OCI-LY7 (cell line): ENCODE results near the gene NCS1. TPM values are rescaled to one million over a fixed set of nuclear protein-coding genes. Genes with fewer than 3 reads are reported as not detected.

Experiments used
- BruUV-seq: library from RNA; stranded (reverse); fragments of 400-500 nt; replicated peaks from 2 replicates; lab custom pipeline; 2021; lab: Mats Ljungman, UMichigan
- CTCF ChIA-PET: fragments of 300-600 bp; sonication (Branson Sonifier 250); formaldehyde crosslinking; loops from one replicate; lab custom pipeline; 2022; ENCODE audit warnings: antibody characterized with exemption; ENCODE audit not compliant: unreplicated experiment; lab: Charles Lee
- POLR2A ChIA-PET: fragments of 300-600 bp; sonication (Branson Sonifier 250); formaldehyde crosslinking; loops from one replicate; lab custom pipeline; 2022; ENCODE audit warnings: antibody characterized with exemption; lab: Charles Lee
- DNase-seq: peaks from one replicate; pipeline ENCODE4 v3.0.0-alpha.2; 2015; ENCODE audit warnings: low spot score
- H2AFZ ChIP-seq: fragments of 200-600 bp; sonication (generic), shearing (Covaris generic); 2 replicates; pipeline ENCODE4 v1.6.1; 2014; ENCODE audit warnings: mild to moderate bottlenecking, antibody characterized with exemption, low read length, moderate library complexity
- H3K27ac ChIP-seq: fragments of 200-600 bp; sonication (generic); 2 replicates; pipeline ENCODE4 v1.5.1; 2014; ENCODE audit warnings: mixed run types, low read depth, mild to moderate bottlenecking, moderate library complexity, low read length, inconsistent platforms; ENCODE audit not compliant: poor library complexity, severe bottlenecking
- H3K36me3 ChIP-seq: fragments of 200-600 bp; sonication (generic); 2 replicates; pipeline ENCODE4 v1.6.1; 2014; ENCODE audit warnings: mild to moderate bottlenecking, antibody characterized with exemption, low read length, moderate library complexity, mixed read lengths; ENCODE audit not compliant: insufficient read depth
- H3K4me1 ChIP-seq: fragments of 200-600 bp; sonication (generic); 2 replicates; pipeline ENCODE4 v1.5.1; 2014; ENCODE audit warnings: mild to moderate bottlenecking, low read length; ENCODE audit not compliant: insufficient read depth, poor library complexity, severe bottlenecking
- H3K4me2 ChIP-seq: fragments of 200-600 bp; sonication (generic); 2 replicates; pipeline ENCODE4 v1.6.1; 2014; ENCODE audit warnings: mild to moderate bottlenecking, low read length
- H3K4me3 ChIP-seq: fragments of 200-600 bp; sonication (generic); 2 replicates; pipeline ENCODE4 v1.5.1; 2014; ENCODE audit warnings: mild to moderate bottlenecking, low read depth, low read length; ENCODE audit not compliant: poor library complexity, severe bottlenecking
- H3K79me2 ChIP-seq: fragments of 200-600 bp; sonication (generic); 2 replicates; pipeline ENCODE4 v1.6.1; 2016; ENCODE audit warnings: low read depth, mild to moderate bottlenecking, low read length, moderate library complexity, mixed read lengths; ENCODE audit not compliant: insufficient read depth
- H3K9me2 ChIP-seq: fragments of 200-600 bp; sonication (generic); 2 replicates; pipeline ENCODE4 v1.6.1; 2016; ENCODE audit warnings: mild to moderate bottlenecking, low read length, mixed read lengths; ENCODE audit not compliant: insufficient read depth
- H3K9me3 ChIP-seq: fragments of 200-600 bp; sonication (generic); 2 replicates; pipeline ENCODE4 v1.6.1; 2014; ENCODE audit warnings: mild to moderate bottlenecking, mixed run types, low read length, mixed read lengths
- H4K20me1 ChIP-seq: fragments of 200-600 bp; sonication (generic); 2 replicates; pipeline ENCODE4 v1.6.1; 2014; ENCODE audit warnings: mild to moderate bottlenecking, antibody characterized with exemption, low read length, moderate library complexity, mixed read lengths; ENCODE audit not compliant: insufficient read depth
- CTCF ChIP-seq: fragments of 200-600 bp; sonication (generic); conservative IDR thresholded peaks from 2 replicates; pipeline ENCODE4 v1.5.1; 2014; ENCODE audit warnings: mild to moderate bottlenecking, antibody characterized with exemption, low read length, moderate library complexity, mixed read lengths
- EZH2phosphoT487 ChIP-seq: fragments of 200-600 bp; sonication (generic); IDR thresholded peaks from 2 replicates; pipeline ENCODE4 v1.6.1; 2018; ENCODE audit warnings: low read depth, borderline replicate concordance, mild to moderate bottlenecking, mixed run types, antibody characterized with exemption, low read length, moderate library complexity, mixed read lengths
- intact Hi-C: fragments of 100-400 bp; cut with micrococcal nuclease; formaldehyde crosslinking; loops from one replicate; pipeline ENCODE4 v1.10.0; 2022; ENCODE audit not compliant: unreplicated experiment
- total RNA-seq, 2 experiments: library from RNA; depleted of rRNA in 1 of 2; stranded (reverse); fragments of >200 nt in 1 of 2; shearing (Covaris generic) in 1 of 2; gene quantifications; 2 replicates each; pipeline ENCODE4 v1.2.3, GENCODE V29; 2014 to 2022

Gene NCS1
- total RNA-seq, 2 experiments from 2014 or later, result not detected

- no peak for TF ChIP-seq CTCF
- H3K9me3 ChIP-seq, result no peaks in the 10 kb centered on the region
- BruUV-seq, result no TSS peak
- no peaks in the 10 kb centered on the region for H4K20me1 ChIP-seq
- no peak overlapping the region for H3K4me2 ChIP-seq
- no peaks in the 10 kb centered on the region for H3K9me2 ChIP-seq
- no peaks in the 10 kb centered on the region for H3K79me2 ChIP-seq
- POLR2A ChIA-PET, result no interaction called here
- intact Hi-C loops, result no loop called here
- CTCF ChIA-PET, result no interaction called here
- H3K27ac ChIP-seq, result no peak overlapping the region
- DNase-seq, result no peak
- H3K36me3 ChIP-seq, result no peaks in the 10 kb centered on the region
- H3K4me3 ChIP-seq, result no peak overlapping the region
- no peaks in the 10 kb centered on the region for H3K4me1 ChIP-seq
- H2AFZ ChIP-seq, result no peak overlapping the region
These were observed 32.1 kb downstream of the NCS1 start for GRCh38 chr9:130204341-130204740.

DNA sequence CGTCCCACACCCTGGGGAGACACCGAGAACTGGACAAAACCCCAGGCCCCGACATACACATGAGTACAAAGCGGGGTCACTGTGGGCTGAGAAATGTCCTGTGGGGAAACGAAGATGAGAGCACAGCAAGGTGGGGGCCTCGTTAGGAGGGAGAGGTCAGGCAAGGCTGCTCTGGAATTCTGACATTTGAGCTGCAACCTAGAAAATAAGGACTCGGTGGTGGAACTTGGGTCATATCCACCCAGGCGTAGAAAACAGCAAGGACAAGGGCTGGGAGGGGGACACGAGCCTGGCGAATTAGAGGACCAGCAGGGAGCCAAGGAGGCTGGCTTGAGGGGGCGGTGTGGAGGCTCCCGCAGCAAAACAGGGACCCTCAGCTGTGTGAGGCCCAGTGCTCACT is 32.8 kb downstream of the NCS1 start:
- Histone ChIP-seq H3K27ac (no peak overlapping the region), H2AFZ (no peak overlapping the region), H3K79me2 (no peaks in the 10 kb centered on the region), H3K4me2 (no peak overlapping the region), H3K4me3 (no peak overlapping the region), H3K4me1 (no peaks in the 10 kb centered on the region), H4K20me1 (no peaks in the 10 kb centered on the region), H3K9me3 (no peaks in the 10 kb centered on the region), H3K9me2 (no peaks in the 10 kb centered on the region), H3K36me3 (no peaks in the 10 kb centered on the region)
- TF ChIP-seq EZH2phosphoT487 (no peak), CTCF (no peak)
- ChIA-PET POLR2A (no interaction called here), CTCF (no interaction called here)
- intact Hi-C loops, result no loop called here
- no peak for DNase-seq
- no TSS peak for BruUV-seq

- DNase-seq, result peak; percentile 7
- CTCF ChIA-PET, result no interaction called here
- H3K4me1 ChIP-seq, result no peaks in the 10 kb centered on the region
- no peak for TF ChIP-seq CTCF
- TF ChIP-seq EZH2phosphoT487, result no peak
- POLR2A ChIA-PET, result interaction anchor here (0.6 to 0.7 kb wide), 3 partner anchors 12 to 1034 kb away, joined by 3 to 8 read pairs (median 3); no protein-coding TSS in a partner anchor
- no peak overlapping the region for H3K4me2 ChIP-seq
- H4K20me1 ChIP-seq, result no peaks in the 10 kb centered on the region
- H3K79me2 ChIP-seq, result no peaks in the 10 kb centered on the region
- H3K27ac ChIP-seq, result no peak overlapping the region
- H3K4me3 ChIP-seq, result no peak overlapping the region
- intact Hi-C loops, result no loop called here
- no peaks in the 10 kb centered on the region for H3K9me2 ChIP-seq
- no peaks in the 10 kb centered on the region for H3K36me3 ChIP-seq
- no TSS peak for BruUV-seq
- no peak overlapping the region for H2AFZ ChIP-seq
- no peaks in the 10 kb centered on the region for H3K9me3 ChIP-seq
These were observed 33.7 kb downstream of the NCS1 start for GRCh38 chr9:130205912-130206311.
